Stimulated activated CD4-positive, alpha-beta T cell treated with anti-CD3 and anti-CD28 coated beads, Interleukin-15, amount 100 ng/mL, for 48 hours (primary cell): ENCODE measurements around the gene LRP11.
"Not testable (repeated sequence)": the region's sequence is repeated elsewhere in the genome, so short reads cannot be mapped to it uniquely, and the experiment has no call there.

Experiments used
- DNase-seq, 2 donors: peaks; one replicate each; pipeline ENCODE4 v3.0.0-alpha.2; 2020; ENCODE audit warnings: low read depth in 2 of 2

The LRP11 gene

DNA sequence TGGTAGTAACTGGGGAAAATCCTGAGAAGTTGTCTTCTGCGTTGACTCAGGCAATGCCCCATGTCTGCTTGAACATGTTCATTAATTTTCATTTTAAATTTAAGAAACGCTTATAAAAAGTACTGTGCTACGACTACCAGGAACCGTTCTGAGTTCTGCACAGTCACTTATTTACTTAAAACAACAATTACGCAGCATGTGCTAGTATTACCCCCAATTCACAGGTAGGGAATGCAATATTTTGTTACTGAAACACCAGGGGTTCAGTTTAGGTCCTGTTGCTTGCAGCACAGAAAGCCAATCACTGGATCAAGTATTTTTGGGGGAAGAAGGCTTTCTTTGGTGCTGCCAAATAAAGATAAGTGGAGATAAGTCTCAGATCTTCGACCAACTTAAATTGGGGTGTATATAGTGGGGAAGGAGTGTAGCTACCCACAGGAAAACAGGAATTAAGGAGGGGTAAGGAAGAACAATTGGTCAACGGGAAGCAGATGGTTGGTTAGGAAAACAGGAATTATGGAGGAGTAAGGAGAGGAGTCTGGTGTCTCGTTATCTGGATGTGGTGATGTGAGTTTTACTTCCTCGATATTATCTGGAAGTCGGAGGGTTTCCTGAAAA is 5.2 kb upstream of the LRP11 start:
- DNase-seq = no peak

DNA sequence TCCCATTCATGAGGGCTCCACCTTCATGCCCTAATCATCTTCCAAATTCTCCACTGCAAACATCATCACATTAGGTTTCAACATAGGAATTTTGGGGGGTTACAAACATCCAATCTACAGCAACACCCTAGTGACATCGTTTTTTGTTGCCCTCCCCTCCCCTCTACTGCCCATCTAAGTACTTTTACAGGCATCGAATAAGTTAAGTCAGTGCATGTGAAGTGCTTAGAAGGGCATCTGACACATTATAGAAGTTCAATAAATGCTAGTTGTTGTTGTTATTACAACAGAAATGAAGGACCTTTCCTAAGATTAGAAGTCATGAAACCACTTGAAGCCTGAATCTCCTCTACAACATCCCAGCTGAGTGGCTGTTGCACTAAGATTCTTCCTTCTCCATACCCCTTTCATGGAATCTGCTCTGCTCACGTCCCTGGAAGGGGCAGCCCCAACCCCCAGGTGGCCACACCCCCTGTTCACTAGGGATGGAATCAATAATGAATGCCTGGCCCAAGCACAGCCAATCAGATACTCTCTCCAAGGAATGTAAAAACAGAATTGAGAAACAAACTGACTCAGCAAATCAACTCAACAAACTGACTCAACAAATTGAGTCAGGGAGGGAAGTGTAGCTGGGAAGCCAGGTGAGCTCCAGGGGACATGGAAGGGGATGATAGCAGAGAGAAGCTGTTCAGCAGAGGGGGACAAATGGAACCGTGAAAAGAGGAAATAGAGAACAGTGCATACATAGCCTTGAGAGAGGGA is 3.9 kb upstream of the LRP11 start:
- no peak for DNase-seq

DNA sequence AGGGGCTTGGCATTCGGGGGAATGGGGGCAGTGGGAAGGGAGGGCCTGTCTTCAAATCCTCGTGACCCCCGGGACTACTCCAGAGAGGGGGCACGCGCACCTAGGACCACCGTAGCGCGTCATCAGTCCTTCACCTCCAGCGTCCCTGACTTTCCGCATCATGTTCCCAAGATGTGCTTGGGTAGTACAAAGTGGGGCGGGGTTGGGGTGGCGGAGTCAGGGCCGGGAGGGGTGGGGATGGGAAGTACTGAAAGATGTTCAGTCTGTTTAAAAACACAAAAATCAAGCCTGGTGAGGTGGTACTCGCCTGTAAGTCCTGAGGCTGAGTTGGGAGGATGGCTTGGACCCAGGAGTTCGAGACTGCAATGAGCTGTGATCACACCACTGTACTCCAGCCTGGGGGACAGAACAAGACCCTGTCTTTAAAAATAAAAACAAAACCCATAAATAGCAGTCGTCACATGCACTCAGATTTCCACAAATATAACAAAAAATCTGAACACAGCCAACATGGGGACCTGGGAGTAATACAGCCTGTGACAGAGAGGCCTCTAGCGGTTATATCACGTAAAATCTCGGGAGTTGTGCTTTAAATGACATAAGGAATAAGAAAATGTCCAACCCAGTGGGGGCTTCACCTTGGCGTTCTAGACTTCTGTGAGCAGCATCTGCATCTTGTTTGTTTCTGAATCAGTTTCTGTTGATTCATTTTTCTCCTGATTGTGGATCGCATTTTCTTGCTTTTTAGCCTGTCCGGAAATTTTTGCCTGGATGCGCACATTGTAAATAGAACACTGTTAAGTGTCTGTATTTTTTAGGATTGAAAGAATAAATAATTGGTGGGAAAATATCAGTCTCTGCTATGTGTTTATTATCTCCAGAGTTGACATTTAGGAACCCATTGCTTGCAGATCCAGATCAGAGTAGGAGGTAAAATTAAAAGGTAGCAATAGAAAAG is 698 bp upstream of the LRP11 start:
- no peak for DNase-seq

GRCh38 chr6:149862922-149863697 is 1.0 kb downstream of the LRP11 start:
- no peak for DNase-seq

DNA sequence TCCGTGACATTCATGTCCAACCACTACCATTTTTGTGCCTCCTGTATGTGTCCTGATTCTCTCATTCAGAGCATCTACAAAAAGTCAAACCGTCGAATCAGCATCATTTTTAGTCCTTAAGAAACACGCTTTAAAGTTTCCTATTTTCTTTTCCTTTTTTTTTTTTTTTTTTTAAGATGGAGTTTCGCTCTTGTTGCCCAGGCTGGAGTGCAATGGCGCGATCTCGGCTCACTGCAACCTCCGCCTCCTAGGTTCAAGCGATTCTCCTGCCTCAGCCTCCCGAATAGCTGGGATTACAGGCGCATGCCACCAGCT is 1.8 kb downstream of the LRP11 start:
- DNase-seq = not testable (repeated sequence)

GRCh38 chr6:149861603-149862423 is 2.3 kb downstream of the LRP11 start:
- no peak for DNase-seq

DNA sequence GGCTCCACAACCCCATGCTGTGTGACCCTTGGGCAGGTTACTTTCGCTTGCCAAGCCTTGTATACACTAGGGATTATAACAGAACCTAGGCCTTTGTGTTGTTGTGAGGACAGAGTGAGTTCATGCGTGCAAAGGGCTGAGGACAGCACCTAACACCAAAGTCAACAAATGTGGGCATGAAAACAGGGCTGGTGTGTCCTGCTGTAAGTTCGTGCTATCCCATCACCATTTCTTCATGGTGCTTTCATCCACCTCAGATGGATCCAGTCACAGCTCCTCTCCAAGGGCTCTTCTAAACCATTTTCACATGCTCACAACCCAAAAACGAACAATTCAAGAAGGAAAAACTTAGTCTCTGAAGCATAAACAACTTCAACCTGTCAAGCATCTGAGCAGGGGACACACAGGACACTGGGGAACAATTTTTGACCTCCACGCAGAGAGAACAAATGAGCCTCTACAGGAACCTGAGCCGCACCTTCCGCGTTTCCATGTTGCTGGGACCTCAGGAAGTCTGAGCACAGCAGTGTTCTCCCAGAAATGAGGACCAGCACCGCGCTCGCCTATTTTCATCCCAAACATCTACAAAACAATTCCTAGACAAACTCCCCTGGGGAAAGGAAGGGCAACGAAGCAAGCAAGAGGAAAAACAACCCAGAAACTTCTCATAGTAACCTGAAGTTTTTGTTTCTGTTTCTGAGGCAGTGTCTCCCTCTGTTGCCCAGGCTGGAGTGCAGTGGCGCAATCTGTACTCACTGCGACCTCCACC is 3.1 kb downstream of the LRP11 start:
- DNase-seq = no peak

GRCh38 chr6:149860513-149860833 is 3.7 kb downstream of the LRP11 start:
- no peak for DNase-seq

- no peak for DNase-seq
Measured at GRCh38 chr6:149859938-149860337, 4.2 kb downstream of the LRP11 start.

- DNase-seq = no peak
Measured at GRCh38 chr6:149859368-149859767, 4.8 kb downstream of the LRP11 start.

GRCh38 chr6:149857541-149857940 is 6.6 kb downstream of the LRP11 start:
- DNase-seq = no peak

DNA sequence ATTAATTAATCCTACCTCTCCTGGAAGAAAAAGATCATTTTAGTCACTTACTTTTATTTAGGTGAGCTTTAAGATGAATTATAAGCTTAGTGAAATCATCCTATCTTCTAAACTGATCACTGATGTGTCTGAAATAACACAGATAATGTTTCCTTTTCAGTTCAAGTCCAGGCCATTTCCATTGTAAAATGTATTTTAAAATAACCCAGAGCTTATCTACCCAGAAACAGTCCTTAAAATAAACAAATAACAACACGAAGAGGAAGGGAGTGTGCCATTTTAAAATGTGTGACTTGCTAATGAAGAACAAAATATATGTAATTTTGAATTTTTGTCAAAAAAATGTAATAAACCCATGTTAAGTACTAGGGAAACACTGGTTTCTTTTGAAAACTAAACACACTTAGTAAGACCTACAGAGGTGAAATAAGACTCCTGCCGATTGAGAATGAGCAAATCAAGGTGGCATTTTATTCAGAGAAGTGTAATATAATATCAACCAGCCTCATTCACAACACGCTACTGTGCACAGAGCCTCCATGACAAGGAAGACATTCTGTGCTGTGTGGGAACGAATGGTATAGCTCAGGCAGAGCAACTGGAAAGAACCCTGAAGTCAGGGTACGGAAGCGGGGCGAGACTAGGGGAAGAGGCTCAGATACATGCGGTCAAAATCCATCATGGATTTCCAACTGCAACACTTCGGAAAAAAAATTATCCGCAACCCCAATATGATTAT is 7.7 kb downstream of the LRP11 start:
- DNase-seq = no peak

DNA sequence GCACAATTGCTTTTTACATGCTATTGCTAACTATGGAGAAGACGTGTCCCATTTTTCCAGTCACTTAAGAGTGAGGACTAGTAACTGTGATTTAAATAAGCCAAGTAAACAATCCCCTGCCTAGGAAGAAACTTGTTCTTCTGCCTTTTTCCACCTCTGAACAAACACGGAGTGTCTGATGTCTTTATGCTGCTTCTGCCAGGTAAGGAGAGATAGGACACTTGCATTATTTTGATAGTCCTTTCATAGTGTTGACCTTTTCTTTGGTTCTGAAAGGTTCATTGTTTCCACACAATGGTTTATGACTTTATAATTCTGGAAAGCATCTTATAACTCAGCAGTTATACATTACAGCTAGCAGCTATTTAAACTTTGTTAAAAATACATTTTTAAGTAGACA is 8.4 kb downstream of the LRP11 start:
- DNase-seq = no peak

DNA sequence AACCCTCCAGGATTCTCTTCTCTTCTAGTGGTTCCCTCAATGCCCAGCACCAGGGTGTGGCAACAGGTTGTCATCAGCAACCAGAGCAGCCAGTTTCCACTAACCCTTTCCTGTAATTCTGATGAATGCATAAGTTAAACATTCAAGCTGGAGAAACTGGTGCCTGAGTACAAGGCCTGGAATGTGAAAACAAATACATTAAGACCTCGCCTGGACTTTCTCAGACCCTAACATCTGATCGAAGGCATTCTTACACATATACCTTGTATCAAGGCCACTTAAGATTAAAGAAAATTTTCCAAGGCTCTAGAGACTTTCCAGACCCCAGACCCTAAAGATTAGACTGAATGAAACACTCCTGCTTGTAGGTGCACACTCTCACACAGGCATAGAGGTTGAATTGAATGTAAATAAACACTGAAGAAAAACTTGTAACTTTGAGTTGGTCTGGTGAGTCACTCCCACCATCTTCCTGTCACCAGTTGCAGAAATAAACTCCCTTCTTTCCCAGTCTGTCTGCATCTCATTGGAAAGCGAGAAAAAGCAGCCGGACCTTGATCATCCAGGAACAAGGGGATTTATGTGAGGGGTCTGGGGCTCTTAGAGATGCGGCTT is 9.0 kb downstream of the LRP11 start:
- DNase-seq = no peak

GRCh38 chr6:149854532-149854931 is 9.6 kb downstream of the LRP11 start:
- no peak for DNase-seq

DNA sequence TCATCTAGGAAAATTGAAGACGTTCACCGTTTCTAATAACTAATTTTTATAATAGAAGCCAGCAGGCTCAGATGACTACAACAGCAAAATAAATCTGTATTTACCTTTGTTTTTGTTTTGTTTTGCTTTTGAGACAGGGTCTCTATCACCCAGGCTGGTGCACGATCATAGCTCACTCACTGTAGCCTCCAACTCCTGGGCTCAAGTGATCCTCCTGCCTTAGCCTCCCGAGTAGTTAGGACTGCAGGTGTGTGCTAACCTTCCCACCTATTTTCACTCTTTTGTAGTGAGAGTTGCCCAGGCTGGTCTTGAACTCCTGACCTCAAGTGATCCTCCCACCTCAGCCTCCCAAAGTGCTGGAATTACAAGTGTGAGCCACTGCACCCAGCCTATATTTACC is 10.1 kb downstream of the LRP11 start:
- not testable (repeated sequence) for DNase-seq

- DNase-seq = no peak
Measured at GRCh38 chr6:149852881-149853280, 11.3 kb downstream of the LRP11 start.

GRCh38 chr6:149852180-149852579 is 12.0 kb downstream of the LRP11 start:
- DNase-seq = no peak

GRCh38 chr6:149851461-149852110 is 12.6 kb downstream of the LRP11 start:
- DNase-seq = no peak
